Effector memory CD4-positive, alpha-beta T cell (primary cell): Measurements from ENCODE around the gene APELA.

ENCODE experiments used
- DNase-seq, 3 donors: peaks; one replicate each; pipeline ENCODE4 v3.0.0-alpha.2; 2020
- H3K27ac ChIP-seq: 2 replicates; pipeline ENCODE4 v1.7.0; 2013; ENCODE audit warnings: mild to moderate bottlenecking, low read length, moderate library complexity; ENCODE audit not compliant: insufficient read depth, poor library complexity, severe bottlenecking
- H3K27me3 ChIP-seq: replicated peaks from 2 replicates; pipeline ENCODE4 v1.7.0; 2013; ENCODE audit warnings: mild to moderate bottlenecking, low read length; ENCODE audit not compliant: insufficient read depth, control insufficient read depth, poor library complexity, severe bottlenecking
- H3K36me3 ChIP-seq: 2 replicates; pipeline ENCODE4 v1.7.0; 2013; ENCODE audit warnings: mild to moderate bottlenecking, low read length, moderate library complexity; ENCODE audit not compliant: control insufficient read depth, insufficient read depth
- H3K4me1 ChIP-seq: 2 replicates; pipeline ENCODE4 v1.7.0; 2013; ENCODE audit warnings: low read length, mild to moderate bottlenecking; ENCODE audit not compliant: control insufficient read depth, insufficient read depth, poor library complexity, severe bottlenecking
- H3K4me3 ChIP-seq: 2 replicates; pipeline ENCODE4 v1.7.0; 2013; ENCODE audit warnings: low read length, low read depth, mild to moderate bottlenecking; ENCODE audit not compliant: insufficient read depth, poor library complexity, severe bottlenecking
- H3K9me3 ChIP-seq: 2 replicates; pipeline ENCODE4 v1.7.0; 2013; ENCODE audit warnings: mild to moderate bottlenecking, low read length, moderate library complexity; ENCODE audit not compliant: control insufficient read depth

Gene APELA

DNA sequence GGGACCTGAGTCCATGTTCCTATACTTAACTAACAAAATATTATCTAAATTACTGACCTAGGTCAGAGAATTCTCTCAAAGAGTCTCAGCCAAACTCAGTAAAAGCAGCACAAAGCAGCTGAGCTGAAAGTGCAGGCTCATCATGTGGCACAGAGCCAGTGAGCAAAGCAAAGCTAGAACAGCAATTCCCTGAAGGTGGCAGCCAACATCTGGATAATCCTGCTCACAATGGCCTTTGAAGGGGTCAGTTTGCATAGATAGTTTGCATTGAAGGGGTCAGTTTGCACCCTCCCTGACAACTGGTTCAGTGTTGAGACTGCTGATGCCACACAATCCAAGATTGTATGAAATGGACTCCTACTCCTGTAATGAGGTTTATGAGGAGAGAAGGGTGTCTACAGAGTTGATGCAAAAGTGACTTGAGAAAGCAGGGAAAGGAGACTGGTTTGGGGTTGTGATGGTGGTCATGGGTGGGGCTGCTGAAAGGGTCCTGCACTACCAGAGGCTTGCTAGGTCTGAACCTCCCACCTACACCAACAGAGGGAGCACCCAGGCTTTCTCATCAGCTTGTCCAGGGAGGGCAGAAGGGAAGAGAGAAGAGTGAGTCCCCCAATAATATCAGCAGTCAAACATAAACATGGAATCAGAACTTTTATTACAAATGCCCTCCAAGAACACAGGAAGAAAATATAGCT lies 60.7 kb downstream of the APELA start:
- no peaks in the 10 kb centered on the region for H3K4me1 ChIP-seq
- H3K36me3 ChIP-seq = no peaks in the 10 kb centered on the region
- H3K27me3 ChIP-seq = peaks cover 3% of the 10 kb centered on the region
- DNase-seq = no peak
- H3K9me3 ChIP-seq = no peaks in the 10 kb centered on the region
- no peak overlapping the region for H3K27ac ChIP-seq
- H3K4me3 ChIP-seq = no peak overlapping the region

DNA sequence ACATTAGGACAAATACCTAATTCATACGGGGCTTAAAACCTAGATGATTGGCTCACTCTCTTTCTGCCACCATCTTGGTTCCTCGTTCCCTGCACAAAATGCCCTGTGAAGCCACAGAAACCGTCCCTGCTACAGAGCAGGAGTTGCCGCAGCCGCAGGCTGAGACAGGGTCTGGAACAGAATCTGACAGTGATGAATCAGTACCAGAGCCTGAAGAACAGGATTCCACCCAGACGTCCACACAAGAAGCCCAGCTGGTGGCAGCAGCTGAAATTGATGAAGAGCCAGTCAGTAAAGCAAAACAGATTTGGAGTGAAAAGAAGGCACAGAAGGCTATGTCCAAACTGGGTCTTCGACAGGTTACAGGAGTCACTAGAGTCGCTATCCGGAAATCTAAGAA lies 66.2 kb downstream of the APELA start:
- Histone ChIP-seq H3K36me3 (no peaks in the 10 kb centered on the region), H3K9me3 (no peaks in the 10 kb centered on the region), H3K27me3 (peaks cover 3% of the 10 kb centered on the region), H3K4me1 (no peaks in the 10 kb centered on the region), H3K4me3 (no peak overlapping the region), H3K27ac (no peak overlapping the region)
- DNase-seq = no peak

DNA sequence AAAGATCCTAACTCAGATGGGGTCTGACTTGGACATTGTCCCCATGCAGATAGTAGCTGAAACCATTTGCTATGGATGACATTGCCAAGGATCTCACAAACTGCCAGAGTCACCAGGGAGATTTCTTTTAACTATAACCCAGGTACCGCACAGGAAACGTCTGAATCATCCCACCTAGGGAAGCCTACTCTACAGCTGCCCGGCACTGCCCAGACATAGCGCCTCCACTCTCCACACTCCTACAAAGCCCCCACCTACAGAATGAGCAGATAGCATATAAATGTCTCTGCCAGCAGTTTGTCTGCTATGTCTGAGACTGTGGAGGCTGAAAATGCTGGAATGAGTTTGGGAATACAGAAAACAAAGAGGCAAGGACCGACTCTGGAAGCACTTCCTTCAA lies 68.2 kb downstream of the APELA start:
- no peak for DNase-seq
- H3K27me3 ChIP-seq = peaks cover under 1% of the 10 kb centered on the region
- H3K36me3 ChIP-seq = no peaks in the 10 kb centered on the region
- no peaks in the 10 kb centered on the region for H3K4me1 ChIP-seq
- H3K27ac ChIP-seq = no peak overlapping the region
- H3K4me3 ChIP-seq = no peak overlapping the region
- no peaks in the 10 kb centered on the region for H3K9me3 ChIP-seq

DNA sequence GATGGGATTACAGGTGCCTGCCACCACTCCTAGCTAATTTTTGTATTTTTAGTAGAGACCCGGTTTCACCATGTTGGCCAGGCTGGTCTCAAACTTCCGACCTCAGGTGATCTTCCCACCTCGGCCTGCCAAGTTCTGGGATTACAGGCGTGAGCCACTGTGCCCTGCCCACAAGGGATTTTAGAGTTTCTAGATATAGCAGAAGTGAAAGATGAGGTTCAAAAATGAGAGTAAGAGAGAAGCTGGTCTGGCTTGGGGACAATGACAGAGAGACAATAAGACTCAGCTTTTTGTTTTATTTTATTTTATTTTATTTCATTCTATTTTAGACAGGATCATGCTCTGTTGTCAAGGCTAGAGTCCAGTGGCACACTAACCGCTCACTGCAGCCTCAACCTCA lies 69.8 kb downstream of the APELA start:
- no peak overlapping the region for H3K4me3 ChIP-seq
- H3K27me3 ChIP-seq = no peaks in the 10 kb centered on the region
- H3K9me3 ChIP-seq = no peaks in the 10 kb centered on the region
- H3K4me1 ChIP-seq = no peaks in the 10 kb centered on the region
- no peaks in the 10 kb centered on the region for H3K36me3 ChIP-seq
- no peak for DNase-seq
- no peak overlapping the region for H3K27ac ChIP-seq
